Vagina (tissue), 2 donors: ENCODE results near the gene DDX6.

ENCODE experiments used
- POLR2A ChIP-seq, 2 donors: fragments of 450-650 bp; IDR thresholded peaks; one replicate each; pipeline ENCODE4 v1.6.1; 2017; ENCODE audit warnings: antibody characterized with exemption in 2 of 2, mild to moderate bottlenecking in 2 of 2, moderate library complexity in 2 of 2
- POLR2AphosphoS5 ChIP-seq, 2 donors: sonication (generic); formaldehyde crosslinking; IDR thresholded peaks; one replicate each; pipeline ENCODE4 v1.9.0; 2017; ENCODE audit warnings: antibody characterized with exemption in 2 of 2, mild to moderate bottlenecking in 2 of 2, low read depth in 1 of 2; ENCODE audit not compliant: insufficient read depth in 1 of 2
- TF ChIP-seq, protein P1 (sequence below), 3 experiments: fragments of 450-650 bp in 2 of 3; fragments of 200-600 bp in 1 of 3; sonication (generic) in 1 of 3; IDR thresholded peaks; one replicate each; pipeline ENCODE4 v1.5.1; 2017 to 2019; ENCODE audit warnings: antibody characterized with exemption in 3 of 3, mild to moderate bottlenecking in 2 of 3, moderate library complexity in 2 of 3

DNA sequence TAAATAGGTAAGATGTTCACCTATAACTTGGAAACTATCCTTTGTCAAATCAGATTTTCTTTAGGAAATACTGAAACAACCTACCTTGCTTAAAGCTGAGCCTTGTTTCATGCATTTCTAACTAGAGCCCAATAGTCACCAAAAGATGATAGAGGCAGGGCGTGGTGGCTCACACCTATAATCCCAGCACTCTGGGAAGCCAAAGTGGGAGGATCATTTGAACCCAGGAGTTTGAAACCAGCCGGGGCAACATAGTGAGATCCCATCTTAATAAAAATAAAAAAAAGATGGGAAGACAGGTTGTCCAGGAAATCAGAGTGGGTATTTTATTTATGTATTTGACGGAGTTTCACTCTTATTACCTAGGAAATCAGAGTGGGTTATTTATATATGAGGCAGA is 38.3 kb downstream of the DDX6 start:
- TF ChIP-seq, protein P1, sequence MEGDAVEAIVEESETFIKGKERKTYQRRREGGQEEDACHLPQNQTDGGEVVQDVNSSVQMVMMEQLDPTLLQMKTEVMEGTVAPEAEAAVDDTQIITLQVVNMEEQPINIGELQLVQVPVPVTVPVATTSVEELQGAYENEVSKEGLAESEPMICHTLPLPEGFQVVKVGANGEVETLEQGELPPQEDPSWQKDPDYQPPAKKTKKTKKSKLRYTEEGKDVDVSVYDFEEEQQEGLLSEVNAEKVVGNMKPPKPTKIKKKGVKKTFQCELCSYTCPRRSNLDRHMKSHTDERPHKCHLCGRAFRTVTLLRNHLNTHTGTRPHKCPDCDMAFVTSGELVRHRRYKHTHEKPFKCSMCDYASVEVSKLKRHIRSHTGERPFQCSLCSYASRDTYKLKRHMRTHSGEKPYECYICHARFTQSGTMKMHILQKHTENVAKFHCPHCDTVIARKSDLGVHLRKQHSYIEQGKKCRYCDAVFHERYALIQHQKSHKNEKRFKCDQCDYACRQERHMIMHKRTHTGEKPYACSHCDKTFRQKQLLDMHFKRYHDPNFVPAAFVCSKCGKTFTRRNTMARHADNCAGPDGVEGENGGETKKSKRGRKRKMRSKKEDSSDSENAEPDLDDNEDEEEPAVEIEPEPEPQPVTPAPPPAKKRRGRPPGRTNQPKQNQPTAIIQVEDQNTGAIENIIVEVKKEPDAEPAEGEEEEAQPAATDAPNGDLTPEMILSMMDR (IDR thresholded peaks at IDR 0.05) = no peak
- no peak for TF ChIP-seq POLR2AphosphoS5 (IDR thresholded peaks at IDR 0.05; ENCODE audit: insufficient read depth in 1 of 2, low read depth in 1 of 2)
- no peak for TF ChIP-seq POLR2A (IDR thresholded peaks at IDR 0.05)
